ENCODE data around the gene PLEKHM3. TPM values are rescaled to one million over a fixed set of nuclear protein-coding genes. Genes with fewer than 3 reads are reported as not detected.

PLEKHM3 gene
- total RNA-seq, 4 donors from 2014 or later, result 14.9 to 28.3 (median 21.0) TPM

GRCh38 chr2:207903236-207903635, 122.1 kb downstream of the PLEKHM3 start:
- H3K27ac ChIP-seq, result no peak overlapping the region
- DNase-seq (ENCODE audit: low spot score in 2 of 2), result no peak
- H3K27me3 ChIP-seq, result no peaks in the 10 kb centered on the region
- no peaks in the 10 kb centered on the region for H3K9me3 ChIP-seq
- 94% methylated on average over 3 of the region's 3 CpGs for WGBS
- H3K4me1 ChIP-seq, result no peaks in the 10 kb centered on the region
- H3K36me3 ChIP-seq, result peaks cover 11% of the 10 kb centered on the region
- H3K4me3 ChIP-seq, result no peak overlapping the region
- TF ChIP-seq, protein P1, sequence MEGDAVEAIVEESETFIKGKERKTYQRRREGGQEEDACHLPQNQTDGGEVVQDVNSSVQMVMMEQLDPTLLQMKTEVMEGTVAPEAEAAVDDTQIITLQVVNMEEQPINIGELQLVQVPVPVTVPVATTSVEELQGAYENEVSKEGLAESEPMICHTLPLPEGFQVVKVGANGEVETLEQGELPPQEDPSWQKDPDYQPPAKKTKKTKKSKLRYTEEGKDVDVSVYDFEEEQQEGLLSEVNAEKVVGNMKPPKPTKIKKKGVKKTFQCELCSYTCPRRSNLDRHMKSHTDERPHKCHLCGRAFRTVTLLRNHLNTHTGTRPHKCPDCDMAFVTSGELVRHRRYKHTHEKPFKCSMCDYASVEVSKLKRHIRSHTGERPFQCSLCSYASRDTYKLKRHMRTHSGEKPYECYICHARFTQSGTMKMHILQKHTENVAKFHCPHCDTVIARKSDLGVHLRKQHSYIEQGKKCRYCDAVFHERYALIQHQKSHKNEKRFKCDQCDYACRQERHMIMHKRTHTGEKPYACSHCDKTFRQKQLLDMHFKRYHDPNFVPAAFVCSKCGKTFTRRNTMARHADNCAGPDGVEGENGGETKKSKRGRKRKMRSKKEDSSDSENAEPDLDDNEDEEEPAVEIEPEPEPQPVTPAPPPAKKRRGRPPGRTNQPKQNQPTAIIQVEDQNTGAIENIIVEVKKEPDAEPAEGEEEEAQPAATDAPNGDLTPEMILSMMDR (IDR thresholded peaks at IDR 0.05), result no peak
- TF ChIP-seq POLR2A (IDR thresholded peaks at IDR 0.05) (no peak), EP300 (IDR thresholded peaks at IDR 0.05) (no peak), POLR2AphosphoS5 (IDR thresholded peaks at IDR 0.05) (no peak)

DNA sequence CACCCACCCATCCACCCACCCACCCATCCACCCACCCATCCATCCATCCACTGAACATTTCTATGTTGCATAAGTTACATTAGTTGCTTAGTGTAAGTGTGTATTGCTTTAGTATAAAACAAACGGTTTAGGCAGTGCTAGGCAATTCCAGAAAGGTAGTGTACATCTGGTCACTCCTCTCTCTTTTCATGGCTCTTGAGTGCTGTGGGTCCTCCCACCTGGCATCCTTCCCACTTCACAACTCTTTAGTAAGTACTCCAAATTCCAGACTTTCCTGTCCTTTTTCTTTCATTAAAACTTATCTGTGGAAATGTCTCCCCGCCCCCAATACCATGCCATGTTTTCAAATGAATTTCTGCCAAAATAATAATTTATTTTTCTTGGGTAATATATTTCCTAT, 122.5 kb downstream of the PLEKHM3 start:
- WGBS, result 81% methylated on average over 2 of the region's 2 CpGs
- Histone ChIP-seq H3K4me3 (no peak overlapping the region), H3K36me3 (peaks cover 11% of the 10 kb centered on the region), H3K9me3 (no peaks in the 10 kb centered on the region), H3K4me1 (no peaks in the 10 kb centered on the region), H3K27me3 (no peaks in the 10 kb centered on the region), H3K27ac (no peak overlapping the region)
- no peak for DNase-seq (ENCODE audit: low spot score in 2 of 2)
- TF ChIP-seq, protein P1 (IDR thresholded peaks at IDR 0.05), result no peak
- TF ChIP-seq EP300 (IDR thresholded peaks at IDR 0.05) (no peak), POLR2A (IDR thresholded peaks at IDR 0.05) (no peak), POLR2AphosphoS5 (IDR thresholded peaks at IDR 0.05) (no peak)

DNA sequence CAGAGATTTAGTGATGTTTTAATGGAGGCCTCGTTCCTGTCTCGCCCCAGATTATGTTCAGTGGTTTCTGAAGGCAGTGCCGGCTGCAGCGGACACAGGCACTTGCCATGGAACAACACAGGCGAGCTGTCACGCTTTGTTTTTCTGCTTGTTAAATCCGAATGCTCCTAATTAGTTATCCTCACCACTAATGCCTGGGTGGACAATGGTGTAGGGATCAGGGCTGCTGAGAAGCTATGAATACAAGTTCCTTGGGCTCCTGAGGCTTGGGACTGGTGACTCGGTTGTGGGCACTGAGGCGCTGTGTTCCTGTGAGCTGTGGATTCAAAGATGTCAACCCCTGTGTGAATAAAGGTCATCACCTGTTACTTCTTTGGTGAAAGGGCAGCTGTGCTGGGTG, 123.5 kb downstream of the PLEKHM3 start:
- Histone ChIP-seq H3K9me3 (no peaks in the 10 kb centered on the region), H3K27me3 (no peaks in the 10 kb centered on the region), H3K4me3 (no peak overlapping the region), H3K36me3 (peaks cover 11% of the 10 kb centered on the region), H3K27ac (no peak overlapping the region), H3K4me1 (no peaks in the 10 kb centered on the region)
- DNase-seq (ENCODE audit: low spot score in 2 of 2), result no peak
- WGBS, result 96% methylated on average over 9 of the region's 9 CpGs
- TF ChIP-seq POLR2A (IDR thresholded peaks at IDR 0.05) (no peak), POLR2AphosphoS5 (IDR thresholded peaks at IDR 0.05) (no peak), EP300 (IDR thresholded peaks at IDR 0.05) (no peak)
- TF ChIP-seq, protein P1 (IDR thresholded peaks at IDR 0.05), result no peak

GRCh38 chr2:207901401-207901800, 123.9 kb downstream of the PLEKHM3 start:
- no peak overlapping the region for H3K4me3 ChIP-seq
- no peaks in the 10 kb centered on the region for H3K27me3 ChIP-seq
- H3K27ac ChIP-seq, result no peak overlapping the region
- H3K36me3 ChIP-seq, result peaks cover 11% of the 10 kb centered on the region
- H3K4me1 ChIP-seq, result no peaks in the 10 kb centered on the region
- no peaks in the 10 kb centered on the region for H3K9me3 ChIP-seq
- TF ChIP-seq POLR2A (IDR thresholded peaks at IDR 0.05) (no peak), POLR2AphosphoS5 (IDR thresholded peaks at IDR 0.05) (no peak), EP300 (IDR thresholded peaks at IDR 0.05) (no peak)
- TF ChIP-seq, protein P1 (IDR thresholded peaks at IDR 0.05), result no peak
- WGBS, result 95% methylated on average over 4 of the region's 4 CpGs
- no peak for DNase-seq (ENCODE audit: low spot score in 2 of 2)

- Histone ChIP-seq H3K9me3 (no peaks in the 10 kb centered on the region), H3K4me1 (no peaks in the 10 kb centered on the region), H3K36me3 (peaks cover 8% of the 10 kb centered on the region), H3K4me3 (no peak overlapping the region), H3K27me3 (no peaks in the 10 kb centered on the region), H3K27ac (no peak overlapping the region)
- WGBS, result 98% methylated on average over 8 of the region's 8 CpGs
- TF ChIP-seq, protein P1 (IDR thresholded peaks at IDR 0.05), result no peak
- TF ChIP-seq POLR2A (IDR thresholded peaks at IDR 0.05) (no peak), POLR2AphosphoS5 (IDR thresholded peaks at IDR 0.05) (no peak), EP300 (IDR thresholded peaks at IDR 0.05) (no peak)
- no peak for DNase-seq (ENCODE audit: low spot score in 2 of 2)
Observed at GRCh38 chr2:207898354-207898695, 127.0 kb downstream of the PLEKHM3 start.
